HepG2 (cell line): ENCODE measurements around the gene SLC29A2. TPM values are rescaled to one million over a fixed set of nuclear protein-coding genes. Genes with fewer than 3 reads are reported as not detected.

Experiments
- ATAC-seq: fragments of 200-7000 bp; cut with Tn5 transposase; 3 replicates; pipeline ENCODE4 v1.9.1; 2020; ENCODE audit warnings: mild to moderate bottlenecking, moderate library complexity
- BruUV-seq: library from RNA; stranded (reverse); fragments of 400-500 nt; replicated peaks from 2 replicates; lab custom pipeline; 2021; lab: Mats Ljungman, UMichigan
- CTCF ChIA-PET: fragments of 300-600 bp; formaldehyde crosslinking; extraction: SDS; loops from one replicate; lab custom pipeline; 2021; ENCODE audit warnings: low total read pairs, inconsistent platforms, low intra/inter-chr PET ratio; lab: Yijun Ruan, JAX
- POLR2A ChIA-PET: fragments of 350-600 bp; sonication (Branson Sonifier 250); formaldehyde crosslinking; loops from one replicate; lab custom pipeline; 2020; ENCODE audit warnings: antibody characterized with exemption, inconsistent platforms; lab: Yijun Ruan, JAX
- DNase-seq: peaks from one replicate; pipeline ENCODE4 v3.0.0-alpha.2; 2015; ENCODE audit warnings: low spot score
- FAIRE-seq: peaks from 3 replicates; lab custom pipeline; 2011; peaks lifted over from hg19 to GRCh38; lab: Jason Lieb, UNC
- H2AFZ ChIP-seq: one replicate; pipeline ENCODE4 v1.6.1; 2011; ENCODE audit warnings: low read length, inconsistent platforms
- H3K27ac ChIP-seq: fragments of 300-600 bp; 3 replicates; pipeline ENCODE4 v1.8.0; 2011; ENCODE audit warnings: mixed run types, mild to moderate bottlenecking, mixed read lengths, low read length, inconsistent platforms; ENCODE audit not compliant: insufficient read depth; ENCODE audit errors: extremely low read length
- H3K27me3 ChIP-seq, 2 experiments: fragments of 200-600 bp in 1 of 2; 2 replicates in 1 of 2; 3 replicates in 1 of 2; pipeline versions ENCODE4 v1.6.0 to v1.8.0; 2011; ENCODE audit warnings: low read length in 2 of 2, mild to moderate bottlenecking in 2 of 2, moderate library complexity in 2 of 2, inconsistent platforms in 1 of 2; ENCODE audit not compliant: insufficient read depth in 2 of 2, control insufficient read depth in 1 of 2
- H3K36me3 ChIP-seq, 2 experiments: fragments of 200-600 bp in 1 of 2; replicated peaks in 1 of 2; 2 replicates in 1 of 2; 3 replicates in 1 of 2; pipeline versions ENCODE4 v1.5.1 to v1.8.0; 2011; ENCODE audit warnings: low read length in 2 of 2, inconsistent platforms in 1 of 2; ENCODE audit not compliant: insufficient read depth in 2 of 2, control insufficient read depth in 1 of 2
- H3K4me1 ChIP-seq: 2 replicates; pipeline ENCODE4 v1.5.1; 2012; ENCODE audit warnings: low read length, inconsistent platforms; ENCODE audit not compliant: insufficient read depth
- H3K4me2 ChIP-seq: 2 replicates; pipeline ENCODE4 v1.6.0; 2011; ENCODE audit warnings: low read depth, low read length, inconsistent platforms
- H3K4me3 ChIP-seq, 3 experiments: fragments of 200-600 bp in 1 of 3; sonication (generic), shearing (Covaris generic) in 1 of 3; replicated peaks in 1 of 3; 2 replicates each; pipeline ENCODE4 v1.5.1; 2011 to 2016; ENCODE audit warnings: low read length in 3 of 3, inconsistent platforms in 2 of 3, low read depth in 2 of 3, mild to moderate bottlenecking in 2 of 3, control low read depth in 1 of 3, mixed read lengths in 1 of 3; ENCODE audit not compliant: insufficient read depth in 1 of 3
- H3K79me2 ChIP-seq: one replicate; pipeline ENCODE4 v1.6.1; 2011; ENCODE audit warnings: low read length, inconsistent platforms; ENCODE audit not compliant: insufficient read depth
- H3K9ac ChIP-seq: 2 replicates; pipeline ENCODE4 v1.6.0; 2011; ENCODE audit warnings: mild to moderate bottlenecking, low read depth, low read length, inconsistent platforms; ENCODE audit not compliant: insufficient read depth
- H3K9me3 ChIP-seq: 2 replicates; pipeline ENCODE4 v1.5.1; 2012; ENCODE audit warnings: mild to moderate bottlenecking, low read length
- H4K20me1 ChIP-seq: 2 replicates; pipeline ENCODE4 v1.6.0; 2011; ENCODE audit warnings: inconsistent platforms, mild to moderate bottlenecking, low read length, moderate library complexity; ENCODE audit not compliant: insufficient read depth
- ARNTL ChIP-seq: sonication (generic); formaldehyde crosslinking; IDR thresholded peaks from 2 replicates; pipeline ENCODE4 v1.4.0; 2020; ENCODE audit warnings: mild to moderate bottlenecking, missing genetic modification reagents
- BRF2 ChIP-seq: sonication (generic); formaldehyde crosslinking; IDR thresholded peaks from 2 replicates; pipeline ENCODE4 v1.8.1; 2022; ENCODE audit warnings: mild to moderate bottlenecking, missing genetic modification reagents
- CHD4 ChIP-seq: fragments of 200-600 bp; sonication (generic); IDR thresholded peaks from 2 replicates; pipeline ENCODE4 v1.7.0; 2017; ENCODE audit warnings: mild to moderate bottlenecking, low read length, borderline replicate concordance
- GABPA ChIP-seq, 2 experiments: IDR thresholded peaks; 2 replicates each; pipeline ENCODE4 v1.6.1; 2011 to 2016; ENCODE audit warnings: low read depth in 2 of 2, low read length in 1 of 2, missing biosample characterization in 1 of 2, missing genetic modification characterization in 1 of 2
- HIVEP1 ChIP-seq: sonication (generic); formaldehyde crosslinking; IDR thresholded peaks from 2 replicates; pipeline ENCODE4 v1.4.0; 2020; ENCODE audit warnings: mild to moderate bottlenecking, missing genetic modification reagents
- IKZF4 ChIP-seq: sonication (generic); formaldehyde crosslinking; IDR thresholded peaks from 2 replicates; pipeline ENCODE4 v1.5.1; 2020; ENCODE audit warnings: borderline replicate concordance, mild to moderate bottlenecking, low read depth, missing genetic modification reagents; ENCODE audit errors: not compliant biosample characterization
- MYC ChIP-seq: sonication (generic); formaldehyde crosslinking; IDR thresholded peaks from 2 replicates; pipeline ENCODE4 v1.9.0; 2021; ENCODE audit warnings: missing genetic modification reagents, borderline replicate concordance
- MZF1 ChIP-seq: sonication (generic); formaldehyde crosslinking; IDR thresholded peaks from 2 replicates; pipeline ENCODE4 v1.8.1; 2023; ENCODE audit warnings: mild to moderate bottlenecking, missing genetic modification reagents, borderline replicate concordance
- NR2F2 ChIP-seq: IDR thresholded peaks from 2 replicates; pipeline ENCODE4 v1.6.1; 2012; ENCODE audit warnings: low read depth, inconsistent platforms, borderline replicate concordance
- NR2F6 ChIP-seq, 2 experiments: IDR thresholded peaks; 2 replicates each; pipeline ENCODE4 v1.6.1; 2016; ENCODE audit warnings: antibody characterized with exemption in 1 of 2, mild to moderate bottlenecking in 1 of 2
- RXRA ChIP-seq: sonication (generic); formaldehyde crosslinking; IDR thresholded peaks from 2 replicates; pipeline ENCODE4 v1.5.1; 2020; ENCODE audit warnings: missing genetic modification reagents
- THRA ChIP-seq: sonication (generic); formaldehyde crosslinking; IDR thresholded peaks from 2 replicates; pipeline ENCODE4 v1.4.0; 2020; ENCODE audit warnings: missing genetic modification reagents, borderline replicate concordance
- ZBTB25 ChIP-seq: IDR thresholded peaks from 2 replicates; pipeline ENCODE4 v1.6.1; 2018; ENCODE audit warnings: missing genetic modification reagents
- ZC3H13 ChIP-seq: sonication (generic); formaldehyde crosslinking; IDR thresholded peaks from 2 replicates; pipeline ENCODE4 v1.8.1; 2023; ENCODE audit warnings: mild to moderate bottlenecking, missing genetic modification reagents, moderate library complexity
- ZNF839 ChIP-seq: sonication (generic); formaldehyde crosslinking; IDR thresholded peaks from 2 replicates; pipeline ENCODE4 v1.4.0; 2020; ENCODE audit warnings: missing genetic modification reagents, mild to moderate bottlenecking, borderline replicate concordance
- ZUFSP ChIP-seq: sonication (generic); formaldehyde crosslinking; IDR thresholded peaks from 2 replicates; pipeline ENCODE4 v1.9.0; 2021; ENCODE audit warnings: missing genetic modification reagents, mild to moderate bottlenecking, borderline replicate concordance
- WGBS: methylation state at CpG from one replicate; pipeline ENCODE4 v1.1.6; 2017; ENCODE audit warnings: low lambda C conversion rate; 5-methylcytosine and 5-hydroxymethylcytosine counted together
- in situ Hi-C: cut with HindIII; loops from 2 replicates; pipeline ENCODE4 v1.10.0; 2017; ENCODE audit warnings: low pct_unique_long_range_greater_than_20kb; ENCODE audit not compliant: extremely low pct_ligation_motif_present
- intact Hi-C: fragments of 100-400 bp; cut with micrococcal nuclease; formaldehyde crosslinking; loops from one replicate; pipeline ENCODE4 v1.10.0; 2022; ENCODE audit not compliant: unreplicated experiment
- polyA plus RNA-seq, 8 experiments: library from polyadenylated mRNA; depleted of rRNA in 3 of 8; stranded (reverse) in 7 of 8; unstranded in 1 of 8; fragments of >200 nt; fragmentation: Illumina TruSeq in 4 of 8; extraction: Trizol in 4 of 8; gene quantifications; 2 replicates each; pipeline versions ENCODE4 v1.2.1 to v1.2.3, GENCODE V29; 2011 to 2016; ENCODE audit warnings: low read depth in 4 of 8, missing spikeins in 1 of 8, mixed read lengths in 1 of 8; ENCODE audit not compliant: insufficient read depth in 1 of 8
- total RNA-seq, 5 experiments: library from RNA; depleted of rRNA; stranded (reverse); fragments of >200 nt; fragmentation: Illumina TruSeq; extraction: Trizol; gene quantifications; 2 replicates each; pipeline ENCODE4 v1.2.3, GENCODE V29; 2016; ENCODE audit warnings: low read depth in 1 of 5

SLC29A2 gene
- total and polyA plus RNA-seq, 2 of the 13 experiments (the other 11 are each of a cell fraction or from before 2014, with no cell fraction given): 0.63 to 0.66 TPM

- Histone ChIP-seq H3K4me1 (peaks cover 45% of the 10 kb centered on the region), H3K79me2 (no peaks in the 10 kb centered on the region), H4K20me1 (no peaks in the 10 kb centered on the region), H3K4me3 (no peak overlapping the region), H3K4me2 (no peak overlapping the region; the same call in 1 of the 2 replicates), H3K9me3 (no peaks in the 10 kb centered on the region), H3K27ac (no peak overlapping the region), H3K9ac (no peak overlapping the region), H3K36me3 (no peaks in the 10 kb centered on the region), H3K27me3 (no peaks in the 10 kb centered on the region), H2AFZ (no peak overlapping the region)
- in situ Hi-C loops (no loop called here), intact Hi-C loops (loop anchor here (10.0 kb wide), 1 partner anchor 69 kb away; no protein-coding TSS in a partner anchor)
- ChIA-PET CTCF (no interaction called here), POLR2A (interaction anchor here (0.8 to 3.7 kb wide), 5 partner anchors 11 to 35 kb away, joined by 5 to 28 read pairs (median 9); partner anchors contain the start of genes BRMS1, RIN1 and YIF1A)
- no peak for ATAC-seq
- WGBS: 79% methylated on average over 24 of the region's 52 CpGs
- no TSS peak for BruUV-seq
- no peak for FAIRE-seq
- DNase-seq: no peak
- TF ChIP-seq IKZF4 (CRISPR knock-in tag) (no peak), MZF1 (CRISPR knock-in tag) (no peak), THRA (CRISPR knock-in tag) (no peak), HIVEP1 (CRISPR knock-in tag) (0 out of 2 replicates have a peak, but pooled peaks have one; percentile 21), BRF2 (CRISPR knock-in tag) (no peak), MYC (CRISPR knock-in tag) (no peak), ZUFSP (CRISPR knock-in tag) (no peak), NR2F2 (no peak), ZBTB25 (CRISPR knock-in tag) (no peak), RXRA (CRISPR knock-in tag) (0 out of 2 replicates have a peak, but pooled peaks have one; percentile 1), NR2F6 (IDR thresholded peaks at IDR 0.05) (no peak), NR2F6 (CRISPR knock-in tag; IDR thresholded peaks at IDR 0.05) (no peak), GABPA (IDR thresholded peaks at IDR 0.05; ENCODE audit: low read depth, low read length) (no peak), GABPA (CRISPR knock-in tag; IDR thresholded peaks at IDR 0.05; ENCODE audit: low read depth) (no peak), ARNTL (no peak), ZNF839 (CRISPR knock-in tag) (no peak), CHD4 (no peak), ZC3H13 (CRISPR knock-in tag) (0 out of 2 replicates have a peak, but pooled peaks have one; percentile 17)
These were observed 55.4 kb downstream of the SLC29A2 start for GRCh38 chr11:66315921-66316811.
